ENCODE measurements around the gene GDF7.

The GDF7 gene

GRCh38 chr2:20671036-20671735, 4.2 kb downstream of the GDF7 start:
- no peak for DNase-seq (ENCODE audit: extremely low read depth in 1 of 2, low read depth in 1 of 2)

- no peak for DNase-seq (ENCODE audit: extremely low read depth in 1 of 2, low read depth in 1 of 2)
Observed at GRCh38 chr2:20671736-20672080, 4.8 kb downstream of the GDF7 start.

GRCh38 chr2:20672201-20672951, 5.4 kb downstream of the GDF7 start:
- DNase-seq (ENCODE audit: extremely low read depth in 1 of 2, low read depth in 1 of 2): no peak

GRCh38 chr2:20673686-20674308, 6.9 kb downstream of the GDF7 start:
- no peak for DNase-seq (ENCODE audit: extremely low read depth in 1 of 2, low read depth in 1 of 2)

- DNase-seq (ENCODE audit: extremely low read depth in 1 of 2, low read depth in 1 of 2): no peak
Observed at GRCh38 chr2:20674309-20674965, 7.5 kb downstream of the GDF7 start.

- DNase-seq (ENCODE audit: extremely low read depth in 1 of 2, low read depth in 1 of 2): no peak
Observed at GRCh38 chr2:20674974-20675679, 8.2 kb downstream of the GDF7 start.

- no peak for DNase-seq (ENCODE audit: extremely low read depth in 1 of 2, low read depth in 1 of 2)
Observed at GRCh38 chr2:20675701-20676352, 8.9 kb downstream of the GDF7 start.

- DNase-seq (ENCODE audit: extremely low read depth in 1 of 2, low read depth in 1 of 2): no peak
Observed at GRCh38 chr2:20676353-20677215, 9.6 kb downstream of the GDF7 start.

- DNase-seq (ENCODE audit: extremely low read depth in 1 of 2, low read depth in 1 of 2): no peak
Observed at GRCh38 chr2:20677301-20678085, 10.5 kb downstream of the GDF7 start.

GRCh38 chr2:20678086-20678395, 11.1 kb downstream of the GDF7 start:
- no peak for DNase-seq (ENCODE audit: extremely low read depth in 1 of 2, low read depth in 1 of 2)

- DNase-seq (ENCODE audit: extremely low read depth in 1 of 2, low read depth in 1 of 2): no peak
Observed at GRCh38 chr2:20678780-20679179, 11.8 kb downstream of the GDF7 start.

GRCh38 chr2:20680744-20681375, 13.9 kb downstream of the GDF7 start:
- no peak for DNase-seq (ENCODE audit: extremely low read depth in 1 of 2, low read depth in 1 of 2)

GRCh38 chr2:20682167-20682920, 15.4 kb downstream of the GDF7 start:
- no peak for DNase-seq (ENCODE audit: extremely low read depth in 1 of 2, low read depth in 1 of 2)

- no peak for DNase-seq (ENCODE audit: extremely low read depth in 1 of 2, low read depth in 1 of 2)
Observed at GRCh38 chr2:20684581-20685063, 17.7 kb downstream of the GDF7 start.

GRCh38 chr2:20687260-20687832, 20.4 kb downstream of the GDF7 start:
- no peak for DNase-seq (ENCODE audit: extremely low read depth in 1 of 2, low read depth in 1 of 2)

GRCh38 chr2:20689428-20690264, 22.7 kb downstream of the GDF7 start:
- DNase-seq (ENCODE audit: extremely low read depth in 1 of 2, low read depth in 1 of 2): no peak

Measured in stimulated activated CD8-positive, alpha-beta memory T cell treated with anti-CD3 and anti-CD28 coated beads, Interleukin-7, amount 100 ng/mL, for 48 hours (primary cell).